Heart right ventricle (tissue), 16 donors: ENCODE results near the gene NCMAP. TPM values are rescaled to one million over a fixed set of nuclear protein-coding genes. Genes with fewer than 3 reads are reported as not detected.

ENCODE experiments used
- ATAC-seq, 8 donors: fragments of 200-7000 bp; cut with Tn5 transposase; one replicate each; pipeline ENCODE4 v1.9.1; 2020; ENCODE audit warnings: mild to moderate bottlenecking in 8 of 8, moderate library complexity in 8 of 8, moderate number of reproducible peaks in 1 of 8
- DNase-seq, 2 donors: peaks; one replicate each; pipeline ENCODE4 v3.0.0-alpha.2; 2020
- H3K27ac ChIP-seq, 10 donors: fragments of 200-600 bp; sonication (generic) in 2 of 10; one replicate each; pipeline versions ENCODE4 v1.5.0 to v1.8.0; 2020 to 2022; ENCODE audit warnings: mild to moderate bottlenecking in 3 of 10
- H3K27me3 ChIP-seq, 7 donors: fragments of 200-600 bp; one replicate each; pipeline ENCODE4 v1.8.0; 2021 to 2022; ENCODE audit warnings: mild to moderate bottlenecking in 2 of 7
- H3K36me3 ChIP-seq, 9 donors: fragments of 200-600 bp; sonication (generic) in 1 of 9; one replicate each; pipeline versions ENCODE4 v1.5.0 to v1.8.0; 2020 to 2022; ENCODE audit warnings: mild to moderate bottlenecking in 2 of 9
- H3K4me1 ChIP-seq, 9 donors: fragments of 200-600 bp; sonication (generic) in 1 of 9; one replicate each; pipeline versions ENCODE4 v1.5.0 to v1.8.0; 2020 to 2022; ENCODE audit warnings: mild to moderate bottlenecking in 4 of 9
- H3K4me3 ChIP-seq, 10 donors: fragments of 200-600 bp; sonication (generic) in 2 of 10; one replicate each; pipeline versions ENCODE4 v1.5.0 to v1.8.0; 2020 to 2022; ENCODE audit warnings: mild to moderate bottlenecking in 7 of 10, moderate library complexity in 2 of 10
- H3K9me3 ChIP-seq, 11 donors: fragments of 200-600 bp in 10 of 11; sonication (generic) in 2 of 11; one replicate each; pipeline versions ENCODE4 v1.5.0 to v1.8.0; 2013 to 2022; ENCODE audit warnings: mild to moderate bottlenecking in 2 of 11, control low read depth in 1 of 11, moderate library complexity in 1 of 11
- CTCF ChIP-seq, 9 donors: fragments of 200-600 bp; sonication (generic) in 2 of 9; IDR thresholded peaks; one replicate each; pipeline versions ENCODE4 v1.5.0 to v1.8.0; 2021 to 2022; ENCODE audit warnings: antibody characterized with exemption in 9 of 9, mild to moderate bottlenecking in 5 of 9, moderate library complexity in 1 of 9
- WGBS, 2 donors: extraction: QIAGEN DNeasy Blood & Tissue Kit; methylation state at CpG; one replicate each; pipeline ENCODE4 v1.1.7; 2013; ENCODE audit warnings: inconsistent platforms in 1 of 2; 5-methylcytosine and 5-hydroxymethylcytosine counted together
- intact Hi-C, 10 donors: fragments of 100-400 bp; cut with DNase I; formaldehyde crosslinking; loops; one replicate each; pipeline versions ENCODE4 v1.11.1 to v1.14.2; 2022
- polyA plus RNA-seq, 2 donors: library from polyadenylated mRNA; stranded (reverse); fragments of 200-250 nt; gene quantifications; one replicate each; pipeline ENCODE4 v1.2.3, GENCODE V29; 2013
- total RNA-seq, 10 donors: library from RNA; stranded (reverse); fragmentation: NEBNext Ultra II Directional in 3 of 10; extraction: Animal tissue kit (Norgen Biotek cat#: 25700) in 3 of 10; gene quantifications; one replicate each; pipeline versions ENCODE4 v1.2.1 to v1.2.4, GENCODE V29; 2021 to 2023
- donor health status: Arrhythmogenic right ventricular cardiomyopathy.
- donor health status: ischemic (EF 13 %, LVEDD 7.1; RV severe dilation, severe dysfunction).
- donor health status: healthy with polysubstance abuse.
- donor health status: DM: no; HTN: yes; CAD: no.
- donor health status: DM: no; HTN: no; CAD: no.
- donor health status: ischemic (EF 25% LVEDD 6.9; RV normal size, moderate dysfunction).
- donor health status: ischemic (EF 25% LVEDD 5.7; RV mildly dilated, moderate dysfunction).
- donor health status: healthy.
- donor health status: DM: yes; HTN: yes; CAD: no.
- donor health status: Ischemic cardiomyopathy.
- donor health status: ischemic (EF 35%, LVEDD 5.7; RV mildly dilated, moderate dysfunction).
- donor health status: nonischemic (EF 11% LVEDD 7.7; RV severe dilation, severe dysfunction).
- donor health status: DM: yes; HTN: yes; CAD: no.
- donor health status: PGD.
- donor health status: ischemic (EF 29% LVEDD 5.4; RV normal size, mild dysfunction).
- donor health status: nonischemic (EF 23%, LVEDD 6.1; RV moderate dilation, normal function).

NCMAP gene
- total and polyA plus RNA-seq, 12 donors = 0.01 to 0.36 (median 0.10) TPM; not detected in 2

- 83 to 85% methylated on average over 10 of the region's 10 CpGs for WGBS, 2 donors
- H3K27me3 ChIP-seq = peaks cover 0 to 10% (median 0%) of the 10 kb centered on the region in 7 donors
- H3K9me3 ChIP-seq = no peaks in the 10 kb centered on the region
- no peak for TF ChIP-seq CTCF (IDR thresholded peaks at IDR 0.05)
- ATAC-seq = no peak
- intact Hi-C loops = no loop called here
- DNase-seq = no peak
- no peaks in the 10 kb centered on the region for H3K36me3 ChIP-seq
- H3K27ac ChIP-seq = no peak overlapping the region
- H3K4me1 ChIP-seq = peaks cover 0 to 13% (median 0%) of the 10 kb centered on the region in 9 donors
- no peak overlapping the region for H3K4me3 ChIP-seq
Measured at GRCh38 chr1:24586119-24586518, 30.2 kb downstream of the NCMAP start.

GRCh38 chr1:24586970-24587820, 31.3 kb downstream of the NCMAP start:
- no peak overlapping the region for H3K27ac ChIP-seq
- DNase-seq (peak in 1 of 2 donors; percentile 16), ATAC-seq (peak in 2 of 8 donors; percentile 44 to 50)
- peaks cover 0 to 10% (median 0%) of the 10 kb centered on the region in 7 donors for H3K27me3 ChIP-seq
- H3K36me3 ChIP-seq = no peaks in the 10 kb centered on the region
- TF ChIP-seq CTCF (IDR thresholded peaks at IDR 0.05) = peak; percentile 38 to 77 (median 65)
- no peaks in the 10 kb centered on the region for H3K9me3 ChIP-seq
- H3K4me1 ChIP-seq = peaks cover 0 to 13% (median 0%) of the 10 kb centered on the region in 9 donors
- H3K4me3 ChIP-seq = no peak overlapping the region
- intact Hi-C loops = no loop called here
- WGBS, 2 donors = 39 to 44% methylated on average over 9 of the region's 9 CpGs

- ATAC-seq (no peak), DNase-seq (no peak)
- intact Hi-C loops = no loop called here
- no peaks in the 10 kb centered on the region for H3K9me3 ChIP-seq
- H3K4me3 ChIP-seq = no peak overlapping the region
- peaks cover 0 to 10% (median 0%) of the 10 kb centered on the region in 7 donors for H3K27me3 ChIP-seq
- H3K36me3 ChIP-seq = no peaks in the 10 kb centered on the region
- H3K4me1 ChIP-seq = peaks cover 0 to 13% (median 0%) of the 10 kb centered on the region in 9 donors
- no peak overlapping the region for H3K27ac ChIP-seq
- WGBS, 2 donors = 79 to 82% methylated on average over 5 of the region's 5 CpGs
- no peak for TF ChIP-seq CTCF (IDR thresholded peaks at IDR 0.05)
Measured at GRCh38 chr1:24588573-24588972, 32.7 kb downstream of the NCMAP start.

- H3K4me1 ChIP-seq = peaks cover 0 to 7% (median 0%) of the 10 kb centered on the region in 9 donors
- H3K36me3 ChIP-seq = no peaks in the 10 kb centered on the region
- TF ChIP-seq CTCF (IDR thresholded peaks at IDR 0.05) = no peak
- no peak for ATAC-seq
- H3K9me3 ChIP-seq = no peaks in the 10 kb centered on the region
- no peak overlapping the region for H3K27ac ChIP-seq
- no peak overlapping the region for H3K4me3 ChIP-seq
- intact Hi-C loops = no loop called here
- 55% methylated on average over 3 of the region's 3 CpGs for WGBS, 2 donors
- peaks cover 0 to 10% (median 0%) of the 10 kb centered on the region in 7 donors for H3K27me3 ChIP-seq
- no peak for DNase-seq
Measured at GRCh38 chr1:24589200-24589599, 33.3 kb downstream of the NCMAP start.
